NB4 (cell line): ENCODE data around the gene FCER2.
A peak's percentile ranks its signal among the peaks of the same experiment; 100 is the strongest.

Source experiments
- CTCF ChIP-seq: IDR thresholded peaks from one replicate; pipeline ENCODE4 v1.5.1; 2012; ENCODE audit warnings: low read depth, low read length
- POLR2A ChIP-seq: IDR thresholded peaks from 2 replicates; pipeline ENCODE4 v1.6.1; 2011; ENCODE audit warnings: mild to moderate bottlenecking; ENCODE audit not compliant: insufficient read length; ENCODE audit errors: extremely low read depth

- TF ChIP-seq POLR2A: no peak
- peak; percentile 59 for TF ChIP-seq CTCF
Measured at GRCh38 chr19:7681340-7682174, 20.4 kb downstream of the FCER2 start.
